ENCODE data around the gene LRRC41. TPM values are rescaled to one million over a fixed set of nuclear protein-coding genes. Genes with fewer than 3 reads are reported as not detected.

LRRC41 gene
- total and polyA plus RNA-seq, 2 of the 13 experiments (the other 11 are each of a cell fraction or from before 2014, with no cell fraction given): 48.1 to 53.6 TPM

- TF ChIP-seq PRDM4 (CRISPR knock-in tag; IDR thresholded peaks at IDR 0.05; ENCODE audit: borderline replicate concordance): no peak
- no peak for TF ChIP-seq MEIS2 (CRISPR knock-in tag; IDR thresholded peaks at IDR 0.05)
- TF ChIP-seq MXD4 (CRISPR knock-in tag; IDR thresholded peaks at IDR 0.05): no peak
- no peak for TF ChIP-seq ATRX (CRISPR knock-in tag; IDR thresholded peaks at IDR 0.05; ENCODE audit: borderline replicate concordance)
- no peak for TF ChIP-seq ZNF780A (CRISPR knock-in tag; IDR thresholded peaks at IDR 0.05)
- TF ChIP-seq NR0B2 (CRISPR knock-in tag; IDR thresholded peaks at IDR 0.05): no peak
- TF ChIP-seq HINFP (CRISPR knock-in tag; IDR thresholded peaks at IDR 0.05; ENCODE audit: low read depth): no peak
- TF ChIP-seq IRF1 (CRISPR knock-in tag; IDR thresholded peaks at IDR 0.05; ENCODE audit: low read depth): 0 out of 2 replicates have a peak, but pooled peaks have one; percentile 44
- peak; percentile 16; the same call in 1 of the 2 replicates for TF ChIP-seq ZNF138 (CRISPR knock-in tag; IDR thresholded peaks at IDR 0.05; ENCODE audit: low read depth)
- no peak for TF ChIP-seq ZNF782 (CRISPR knock-in tag; IDR thresholded peaks at IDR 0.05; ENCODE audit: borderline replicate concordance)
- no peak for TF ChIP-seq ZNF296 (CRISPR knock-in tag; conservative IDR thresholded peaks at IDR 0.05)
- TF ChIP-seq TCF12 (IDR thresholded peaks at IDR 0.05): no peak
- TF ChIP-seq TCF12 (CRISPR knock-in tag; IDR thresholded peaks at IDR 0.05): peak; percentile 65; the same call in 1 of the 2 replicates
- TF ChIP-seq ARNT (IDR thresholded peaks at IDR 0.05): no peak
- TF ChIP-seq ZNF468 (CRISPR knock-in tag; IDR thresholded peaks at IDR 0.05): peak; percentile 90
- no peak for TF ChIP-seq NFYB (CRISPR knock-in tag; IDR thresholded peaks at IDR 0.05)
- TF ChIP-seq ZNF143 (CRISPR knock-in tag; IDR thresholded peaks at IDR 0.05): peak; percentile 22; the same call in 1 of the 2 replicates
- TF ChIP-seq LCORL (IDR thresholded peaks at IDR 0.05): peak; percentile 91
- TF ChIP-seq LCORL (CRISPR knock-in tag; IDR thresholded peaks at IDR 0.05): peak; percentile 18; the same call in 1 of the 2 replicates
- TF ChIP-seq FOXP1 (IDR thresholded peaks at IDR 0.05): no peak
- no peak for TF ChIP-seq FOXP1 (CRISPR knock-in tag; IDR thresholded peaks at IDR 0.05)
- TF ChIP-seq ATF2 (CRISPR knock-in tag; IDR thresholded peaks at IDR 0.05): 0 out of 2 replicates have a peak, but pooled peaks have one; percentile 11
- TF ChIP-seq RXRA (CRISPR knock-in tag; IDR thresholded peaks at IDR 0.05): no peak; the same call in 1 of the 2 replicates
- no peak for TF ChIP-seq FOXA1 (IDR thresholded peaks at IDR 0.05)
- TF ChIP-seq FOXA1 (CRISPR knock-in tag; IDR thresholded peaks at IDR 0.05): no peak
- no peak for TF ChIP-seq HNRNPUL1 (IDR thresholded peaks at IDR 0.05; ENCODE audit: low read depth, low read length)
Measured at GRCh38 chr1:46301808-46302640, 1.4 kb downstream of the LRRC41 start (continued).
